IMR-90 (cell line): ENCODE measurements around the gene AXIN2. TPM values are rescaled to one million over a fixed set of nuclear protein-coding genes. Genes with fewer than 3 reads are reported as not detected.

ENCODE experiments used
- ATAC-seq: fragments of 200-7000 bp; cut with Tn5 transposase; 2 replicates; pipeline ENCODE4 v1.9.1; 2020; ENCODE audit warnings: low read depth, mild to moderate bottlenecking, moderate library complexity
- BruUV-seq: library from RNA; stranded (reverse); fragments of 400-500 nt; replicated peaks from 2 replicates; lab custom pipeline; 2021; lab: Mats Ljungman, UMichigan
- CTCF ChIA-PET: fragments of 300-600 bp; formaldehyde crosslinking; extraction: SDS; loops from one replicate; lab custom pipeline; 2021; ENCODE audit warnings: antibody characterized with exemption; lab: Yijun Ruan, JAX
- POLR2A ChIA-PET: fragments of 300-600 bp; sonication (Branson Sonifier 250); formaldehyde crosslinking; loops from one replicate; lab custom pipeline; 2022; ENCODE audit warnings: antibody characterized with exemption; ENCODE audit not compliant: unreplicated experiment; lab: Charles Lee
- DNase-seq: peaks from one replicate; pipeline ENCODE4 v3.0.0; 2013
- H2AFZ ChIP-seq: replicated peaks from 2 replicates; pipeline ENCODE3; 2013; ENCODE audit warnings: low read length, mild to moderate bottlenecking; ENCODE audit not compliant: poor library complexity
- H2AK5ac ChIP-seq: 2 replicates; pipeline ENCODE4 v1.6.1; 2013; ENCODE audit warnings: low read depth, low read length, inconsistent platforms
- H2AK9ac ChIP-seq: replicated peaks from 2 replicates; pipeline ENCODE3; 2013; ENCODE audit warnings: mild to moderate bottlenecking, low read depth, low read length, moderate library complexity; ENCODE audit not compliant: poor library complexity
- H2BK120ac ChIP-seq: 2 replicates; pipeline ENCODE4 v1.6.1; 2013; ENCODE audit warnings: low read depth, low read length, inconsistent platforms
- H2BK15ac ChIP-seq: 3 replicates; pipeline ENCODE4 v1.6.1; 2013; ENCODE audit warnings: low read depth, low read length, inconsistent platforms
- H2BK20ac ChIP-seq: 2 replicates; pipeline ENCODE4 v1.6.1; 2013; ENCODE audit warnings: low read depth, mild to moderate bottlenecking, inconsistent platforms, low read length, moderate library complexity
- H2BK5ac ChIP-seq: 2 replicates; pipeline ENCODE4 v1.6.1; 2013; ENCODE audit warnings: mild to moderate bottlenecking, low read depth, low read length, inconsistent platforms; ENCODE audit not compliant: poor library complexity, severe bottlenecking
- H3K14ac ChIP-seq: replicated peaks from 2 replicates; pipeline ENCODE4 v1.6.1; 2013; ENCODE audit warnings: low read depth, low read length, inconsistent platforms
- H3K18ac ChIP-seq: 2 replicates; pipeline ENCODE4 v1.6.1; 2013; ENCODE audit warnings: low read depth, low read length, control low read depth
- H3K23ac ChIP-seq: 2 replicates; pipeline ENCODE4 v1.6.1; 2013; ENCODE audit warnings: low read depth, low read length, inconsistent platforms
- H3K27ac ChIP-seq: 2 replicates; pipeline ENCODE4 v1.5.1; 2013; ENCODE audit warnings: mild to moderate bottlenecking, control low read depth, low read length; ENCODE audit not compliant: insufficient read depth
- H3K27me3 ChIP-seq: 2 replicates; pipeline ENCODE4 v1.6.1; 2013; ENCODE audit warnings: low read length; ENCODE audit not compliant: control insufficient read depth, insufficient read depth
- H3K36me3 ChIP-seq: 2 replicates; pipeline ENCODE4 v1.6.1; 2013; ENCODE audit warnings: low read length, mixed read lengths; ENCODE audit not compliant: control insufficient read depth, insufficient read depth
- H3K4ac ChIP-seq: 2 replicates; pipeline ENCODE4 v1.6.1; 2013; ENCODE audit warnings: low read depth, low read length, inconsistent platforms
- H3K4me1 ChIP-seq: 2 replicates; pipeline ENCODE4 v1.6.1; 2013; ENCODE audit warnings: low read length, mixed read lengths; ENCODE audit not compliant: control insufficient read depth, insufficient read depth
- H3K4me2 ChIP-seq: 2 replicates; pipeline ENCODE4 v1.6.1; 2013; ENCODE audit warnings: low read depth, mild to moderate bottlenecking, control low read depth, low read length, moderate library complexity
- H3K4me3 ChIP-seq: 2 replicates; pipeline ENCODE4 v1.5.1; 2013; ENCODE audit warnings: low read depth, mild to moderate bottlenecking, control low read depth, low read length, moderate library complexity; ENCODE audit not compliant: insufficient read depth
- H3K56ac ChIP-seq: 2 replicates; pipeline ENCODE4 v1.6.1; 2013; ENCODE audit warnings: low read length, inconsistent platforms; ENCODE audit not compliant: insufficient read depth; ENCODE audit errors: extremely low read depth
- H3K79me1 ChIP-seq, 2 experiments: 2 replicates each; pipeline ENCODE4 v1.6.1; 2013; ENCODE audit warnings: low read length in 2 of 2, inconsistent platforms in 1 of 2, low read depth in 1 of 2
- H3K9ac ChIP-seq: 2 replicates; pipeline ENCODE4 v1.6.1; 2013; ENCODE audit warnings: low read depth, low read length, control low read depth
- H3K9me1 ChIP-seq: 2 replicates; pipeline ENCODE4 v1.6.1; 2013; ENCODE audit warnings: low read length, inconsistent platforms; ENCODE audit not compliant: insufficient read depth
- H3K9me3 ChIP-seq: 2 replicates; pipeline ENCODE4 v1.6.1; 2013; ENCODE audit warnings: low read length; ENCODE audit not compliant: control insufficient read depth, insufficient read depth
- H4K20me1 ChIP-seq: 2 replicates; pipeline ENCODE4 v1.6.1; 2013; ENCODE audit warnings: low read length, inconsistent platforms; ENCODE audit not compliant: insufficient read depth
- H4K5ac ChIP-seq: 2 replicates; pipeline ENCODE4 v1.6.1; 2013; ENCODE audit warnings: mild to moderate bottlenecking, low read depth, low read length, control low read depth
- H4K8ac ChIP-seq, 2 experiments: 2 replicates each; pipeline ENCODE4 v1.6.1; 2013; ENCODE audit warnings: low read depth in 2 of 2, low read length in 2 of 2, control low read depth in 1 of 2, inconsistent platforms in 1 of 2
- H4K91ac ChIP-seq: 2 replicates; pipeline ENCODE4 v1.6.1; 2013; ENCODE audit warnings: low read depth, low read length, inconsistent platforms; ENCODE audit not compliant: insufficient read depth
- CEBPB ChIP-seq: IDR thresholded peaks from 2 replicates; pipeline ENCODE4 v1.6.1; 2012; ENCODE audit warnings: low read depth, low read length, improper control_type of control experiment
- CHD1 ChIP-seq: IDR thresholded peaks from 2 replicates; pipeline ENCODE4 v1.6.1; 2012; ENCODE audit warnings: low read depth, low read length, improper control_type of control experiment
- FOS ChIP-seq: fragments of 150-350 bp; IDR thresholded peaks from 2 replicates; pipeline ENCODE4 v1.6.1; 2016; ENCODE audit warnings: low read depth, low read length
- MAFK ChIP-seq: IDR thresholded peaks from 2 replicates; pipeline ENCODE4 v1.6.1; 2012; ENCODE audit warnings: low read depth, low read length, improper control_type of control experiment
- MAZ ChIP-seq: IDR thresholded peaks from 2 replicates; pipeline ENCODE4 v1.6.1; 2012; ENCODE audit warnings: low read depth, mild to moderate bottlenecking, low read length, improper control_type of control experiment, moderate library complexity, borderline replicate concordance
- MXI1 ChIP-seq: IDR thresholded peaks from 2 replicates; pipeline ENCODE4 v1.6.1; 2012; ENCODE audit warnings: low read depth, mild to moderate bottlenecking, low read length, moderate library complexity, borderline replicate concordance
- NFE2L2 ChIP-seq: fragments of 150-350 bp; IDR thresholded peaks from 2 replicates; pipeline ENCODE4 v1.6.1; 2016; ENCODE audit warnings: low read depth, mild to moderate bottlenecking, low read length
- POLR2A ChIP-seq: IDR thresholded peaks from 2 replicates; pipeline ENCODE4 v1.6.1; 2012; ENCODE audit warnings: mild to moderate bottlenecking, low read depth, low read length
- RAD21 ChIP-seq: IDR thresholded peaks from 2 replicates; pipeline ENCODE4 v1.6.1; 2012; ENCODE audit warnings: low read length, improper control_type of control experiment
- RCOR1 ChIP-seq: IDR thresholded peaks from 2 replicates; pipeline ENCODE4 v1.6.1; 2012; ENCODE audit warnings: mild to moderate bottlenecking, low read length, improper control_type of control experiment; ENCODE audit not compliant: insufficient replicate concordance
- RFX5 ChIP-seq: IDR thresholded peaks from 2 replicates; pipeline ENCODE4 v1.8.0; 2012; ENCODE audit warnings: low read depth, mild to moderate bottlenecking, low read length, moderate library complexity
- SMC3 ChIP-seq: fragments of 150-350 bp; IDR thresholded peaks from 2 replicates; pipeline ENCODE4 v1.6.1; 2016; ENCODE audit warnings: low read depth, mild to moderate bottlenecking, antibody characterized with exemption, low read length, moderate library complexity
- WGBS, 2 experiments: methylation state at CpG; one replicate each; pipeline versions ENCODE4 v1.1.5 to v1.1.7; 2013; ENCODE audit warnings: missing lambda C conversion rate in 2 of 2; ENCODE audit not compliant: insufficient read length in 1 of 2; ENCODE audit errors: extremely low coverage in 2 of 2; 5-methylcytosine and 5-hydroxymethylcytosine counted together
- dilution Hi-C: fragments of 300-500 bp; cut with HindIII; formaldehyde crosslinking; loops from one replicate; pipeline ENCODE4 v1.14.3; 2018; ENCODE audit warnings: low sequenced_read_pairs; ENCODE audit not compliant: unreplicated experiment
- in situ Hi-C: fragments of 300-500 bp; cut with MboI; formaldehyde crosslinking; loops from 3 replicates; pipeline ENCODE4 v1.14.3; 2019; ENCODE audit warnings: low sequenced_read_pairs, inconsistent platforms, mixed read lengths
- intact Hi-C: fragments of 100-400 bp; cut with micrococcal nuclease; formaldehyde crosslinking; loops from 2 replicates; pipeline ENCODE4 v1.10.0; 2022
- polyA plus RNA-seq, 3 experiments: library from polyadenylated mRNA; depleted of rRNA; stranded (reverse); fragments of >200 nt; gene quantifications; 2 replicates each; pipeline ENCODE4 v1.2.3, GENCODE V29; 2012; ENCODE audit warnings: low replicate concordance in 1 of 3
- total RNA-seq: library from RNA; depleted of rRNA; stranded (reverse); fragments of >200 nt; gene quantifications from 2 replicates; pipeline ENCODE4 v1.2.3, GENCODE V29; 2012
- TF ChIP-seq, protein P1 (sequence below): conservative IDR thresholded peaks from 2 replicates; pipeline ENCODE4 v1.5.1; 2012; ENCODE audit warnings: mild to moderate bottlenecking, low read depth, low read length, improper control_type of control experiment
- TF ChIP-seq, protein P2 (sequence below): fragments of 150-350 bp; IDR thresholded peaks from 2 replicates; pipeline ENCODE4 v1.6.1; 2016; ENCODE audit warnings: low read depth, mild to moderate bottlenecking, low read length, moderate library complexity, borderline replicate concordance
- TF ChIP-seq, protein P3 (sequence below): fragments of 150-350 bp; IDR thresholded peaks from 2 replicates; pipeline ENCODE4 v1.6.1; 2017; ENCODE audit warnings: mild to moderate bottlenecking, antibody characterized with exemption, low read length, low read depth

AXIN2 gene
- total and polyA plus RNA-seq, 2 of the 4 experiments (the other 2 are of a cell fraction), result 0.91 to 1.8 TPM

DNA sequence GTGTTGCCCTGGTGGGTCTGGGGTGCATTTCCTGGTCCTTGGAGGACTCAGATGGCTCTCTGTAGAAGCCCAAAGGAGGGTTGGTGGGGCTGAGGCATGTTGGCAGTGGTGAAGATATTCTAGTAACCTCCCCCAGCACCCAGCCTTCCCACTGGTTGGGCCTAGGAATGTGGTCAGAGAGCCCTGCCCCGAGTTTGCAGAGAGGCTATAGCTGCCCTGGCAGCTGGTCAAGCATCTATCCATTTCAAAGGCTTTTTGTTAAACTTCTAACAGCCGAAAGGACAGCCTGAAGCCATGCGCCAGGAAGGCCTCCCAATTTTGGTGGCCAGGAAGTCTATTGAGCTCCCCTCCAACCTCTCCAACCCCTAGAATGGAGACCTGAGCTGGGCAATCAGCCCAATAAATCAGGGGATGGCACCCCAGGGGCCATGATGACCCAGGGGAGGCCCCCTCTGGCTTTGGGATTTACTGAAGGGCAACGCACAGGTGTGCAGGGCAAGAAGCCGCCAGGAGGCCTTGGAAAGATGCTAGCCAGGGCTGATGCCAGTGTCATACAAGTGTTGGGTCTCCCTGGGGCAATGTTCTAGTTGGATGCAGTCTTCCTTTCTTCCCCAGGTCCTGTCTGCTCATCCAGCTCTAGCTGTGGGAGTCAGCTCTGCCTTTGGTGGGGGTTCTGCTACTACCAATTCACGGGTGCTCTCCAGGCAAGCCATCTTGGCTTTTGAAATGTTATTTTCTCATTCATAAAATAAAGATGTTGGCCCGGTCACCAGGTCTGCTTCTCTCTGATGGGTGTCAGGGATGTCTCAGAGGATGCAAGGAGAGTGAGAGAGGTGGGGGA is 30.9 kb upstream of the AXIN2 start:
- Histone ChIP-seq H2AFZ (no peak overlapping the region), H2AK9ac (peak overlapping the region; percentile 62), H3K18ac (no peak overlapping the region), H2BK5ac (no peak overlapping the region), H3K9ac (no peak overlapping the region), H3K23ac (no peak overlapping the region), H4K5ac (no peak overlapping the region), H3K36me3 (no peaks in the 10 kb centered on the region), H3K56ac (no peak overlapping the region), H3K79me1 (no peaks in the 10 kb centered on the region), H2BK15ac (no peak overlapping the region), H3K4me3 (no peak overlapping the region), H3K4me2 (no peak overlapping the region), H3K4me1 (no peaks in the 10 kb centered on the region; the same call in 1 of the 2 replicates), H4K20me1 (no peaks in the 10 kb centered on the region), H2BK120ac (no peak overlapping the region), H4K8ac (no peak overlapping the region), H3K4ac (no peak overlapping the region), H2AK5ac (no peak overlapping the region), H3K9me1 (no peaks in the 10 kb centered on the region), H4K91ac (no peak overlapping the region), H3K14ac (no peak overlapping the region), H3K9me3 (no peaks in the 10 kb centered on the region), H3K27ac (no peak overlapping the region), H3K27me3 (no peaks in the 10 kb centered on the region; the same call in 1 of the 2 replicates), H2BK20ac (no peak overlapping the region)
- in situ Hi-C loops, result no loop called here
- ATAC-seq, result no peak
- no TSS peak for BruUV-seq
- dilution Hi-C loops, result no loop called here
- ChIA-PET CTCF (no interaction called here), POLR2A (no interaction called here)
- WGBS, 2 experiments, result no CpG with 5 or more reads among the region's 7 CpGs
- DNase-seq, result no peak
- intact Hi-C loops, result no loop called here
- TF ChIP-seq FOS (no peak), POLR2A (no peak), MAFK (no peak), RCOR1 (no peak), CEBPB (no peak), RFX5 (no peak), NFE2L2 (no peak), CHD1 (no peak), SMC3 (no peak), MXI1 (no peak), RAD21 (no peak), MAZ (no peak)
- TF ChIP-seq, protein P1, sequence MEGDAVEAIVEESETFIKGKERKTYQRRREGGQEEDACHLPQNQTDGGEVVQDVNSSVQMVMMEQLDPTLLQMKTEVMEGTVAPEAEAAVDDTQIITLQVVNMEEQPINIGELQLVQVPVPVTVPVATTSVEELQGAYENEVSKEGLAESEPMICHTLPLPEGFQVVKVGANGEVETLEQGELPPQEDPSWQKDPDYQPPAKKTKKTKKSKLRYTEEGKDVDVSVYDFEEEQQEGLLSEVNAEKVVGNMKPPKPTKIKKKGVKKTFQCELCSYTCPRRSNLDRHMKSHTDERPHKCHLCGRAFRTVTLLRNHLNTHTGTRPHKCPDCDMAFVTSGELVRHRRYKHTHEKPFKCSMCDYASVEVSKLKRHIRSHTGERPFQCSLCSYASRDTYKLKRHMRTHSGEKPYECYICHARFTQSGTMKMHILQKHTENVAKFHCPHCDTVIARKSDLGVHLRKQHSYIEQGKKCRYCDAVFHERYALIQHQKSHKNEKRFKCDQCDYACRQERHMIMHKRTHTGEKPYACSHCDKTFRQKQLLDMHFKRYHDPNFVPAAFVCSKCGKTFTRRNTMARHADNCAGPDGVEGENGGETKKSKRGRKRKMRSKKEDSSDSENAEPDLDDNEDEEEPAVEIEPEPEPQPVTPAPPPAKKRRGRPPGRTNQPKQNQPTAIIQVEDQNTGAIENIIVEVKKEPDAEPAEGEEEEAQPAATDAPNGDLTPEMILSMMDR, result no peak
- TF ChIP-seq, protein P2, sequence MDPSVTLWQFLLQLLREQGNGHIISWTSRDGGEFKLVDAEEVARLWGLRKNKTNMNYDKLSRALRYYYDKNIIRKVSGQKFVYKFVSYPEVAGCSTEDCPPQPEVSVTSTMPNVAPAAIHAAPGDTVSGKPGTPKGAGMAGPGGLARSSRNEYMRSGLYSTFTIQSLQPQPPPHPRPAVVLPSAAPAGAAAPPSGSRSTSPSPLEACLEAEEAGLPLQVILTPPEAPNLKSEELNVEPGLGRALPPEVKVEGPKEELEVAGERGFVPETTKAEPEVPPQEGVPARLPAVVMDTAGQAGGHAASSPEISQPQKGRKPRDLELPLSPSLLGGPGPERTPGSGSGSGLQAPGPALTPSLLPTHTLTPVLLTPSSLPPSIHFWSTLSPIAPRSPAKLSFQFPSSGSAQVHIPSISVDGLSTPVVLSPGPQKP, result no peak
- TF ChIP-seq, protein P3, sequence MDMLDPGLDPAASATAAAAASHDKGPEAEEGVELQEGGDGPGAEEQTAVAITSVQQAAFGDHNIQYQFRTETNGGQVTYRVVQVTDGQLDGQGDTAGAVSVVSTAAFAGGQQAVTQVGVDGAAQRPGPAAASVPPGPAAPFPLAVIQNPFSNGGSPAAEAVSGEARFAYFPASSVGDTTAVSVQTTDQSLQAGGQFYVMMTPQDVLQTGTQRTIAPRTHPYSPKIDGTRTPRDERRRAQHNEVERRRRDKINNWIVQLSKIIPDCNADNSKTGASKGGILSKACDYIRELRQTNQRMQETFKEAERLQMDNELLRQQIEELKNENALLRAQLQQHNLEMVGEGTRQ, result no peak
